ENCODE data around the gene TMEM87A.
"Not testable (repeated sequence)": the region's sequence is repeated elsewhere in the genome, so short reads cannot be mapped to it uniquely, and the experiment has no call there.

The TMEM87A gene

GRCh38 chr15:42270551-42270950, 2.7 kb downstream of the TMEM87A start:
- no peak for DNase-seq

- no peak for DNase-seq
Observed at GRCh38 chr15:42267286-42267685, 5.9 kb downstream of the TMEM87A start.

GRCh38 chr15:42264795-42265194, 8.4 kb downstream of the TMEM87A start:
- DNase-seq = no peak

GRCh38 chr15:42253300-42253699, 19.9 kb downstream of the TMEM87A start:
- no peak for DNase-seq

- DNase-seq = no peak
Observed at GRCh38 chr15:42240823-42241222, 32.4 kb downstream of the TMEM87A start.

GRCh38 chr15:42239528-42240182, 33.6 kb downstream of the TMEM87A start:
- no peak for DNase-seq

GRCh38 chr15:42233107-42233506, 40.1 kb downstream of the TMEM87A start:
- DNase-seq = no peak

GRCh38 chr15:42232606-42233005, 40.6 kb downstream of the TMEM87A start:
- DNase-seq = no peak

GRCh38 chr15:42231088-42231487, 42.1 kb downstream of the TMEM87A start:
- no peak for DNase-seq

GRCh38 chr15:42228981-42229380, 44.3 kb downstream of the TMEM87A start:
- not testable (repeated sequence) for DNase-seq

GRCh38 chr15:42228036-42228435, 45.2 kb downstream of the TMEM87A start:
- no peak for DNase-seq

- DNase-seq = no peak
Observed at GRCh38 chr15:42226648-42227047, 46.6 kb downstream of the TMEM87A start.

GRCh38 chr15:42220216-42220615, 53.0 kb downstream of the TMEM87A start:
- DNase-seq = no peak

GRCh38 chr15:42218953-42219592, 54.2 kb downstream of the TMEM87A start:
- DNase-seq = no peak

GRCh38 chr15:42217568-42217967, 55.7 kb downstream of the TMEM87A start:
- DNase-seq = no peak

- DNase-seq = no peak
Observed at GRCh38 chr15:42215913-42216829, 57.1 kb downstream of the TMEM87A start.

- no peak for DNase-seq
Observed at GRCh38 chr15:42214600-42214999, 58.6 kb downstream of the TMEM87A start.

GRCh38 chr15:42213511-42213910, 59.7 kb downstream of the TMEM87A start:
- DNase-seq = no peak

- DNase-seq = no peak
Observed at GRCh38 chr15:42210696-42211095, 62.5 kb downstream of the TMEM87A start.

GRCh38 chr15:42207674-42208579, 65.3 kb downstream of the TMEM87A start, which contains the start of gene VPS39:
Gene VPS39 (minus strand): TSS chr15:42208304. CDS start chr15:42208153, 151 bp downstream.
- peak; percentile 72 for DNase-seq

GRCh38 chr15:42206406-42206805, 66.8 kb downstream of the TMEM87A start:
- no peak for DNase-seq

- DNase-seq = no peak
Observed at GRCh38 chr15:42203891-42204290, 69.3 kb downstream of the TMEM87A start.
